Measurements from ENCODE around the gene LEO1.

Gene LEO1

GRCh38 chr15:51908316-51908715 is 63.3 kb downstream of the LEO1 start:
- no peak for FAIRE-seq

GRCh38 chr15:51907136-51907862 is 64.3 kb downstream of the LEO1 start:
- no peak for DNase-seq (ENCODE audit: insufficient read length, low spot score)
- TF ChIP-seq CTCF (IDR thresholded peaks at IDR 0.05; ENCODE audit: insufficient read depth, missing control alignments), result no peak
- FAIRE-seq, result no peak

More at GRCh38 chr15:51908316-51908715, 63.3 kb downstream of the LEO1 start:
- DNase-seq (ENCODE audit: insufficient read length, low spot score), result no peak
- TF ChIP-seq CTCF (IDR thresholded peaks at IDR 0.05; ENCODE audit: insufficient read depth, missing control alignments), result no peak

GRCh38 chr15:51904931-51905330 is 66.6 kb downstream of the LEO1 start:
- FAIRE-seq, result no peak
- no peak for TF ChIP-seq CTCF (IDR thresholded peaks at IDR 0.05; ENCODE audit: insufficient read depth, missing control alignments)
- no peak for DNase-seq (ENCODE audit: insufficient read length, low spot score)

GRCh38 chr15:51904421-51904820 is 67.2 kb downstream of the LEO1 start:
- DNase-seq (ENCODE audit: insufficient read length, low spot score), result no peak
- no peak for TF ChIP-seq CTCF (IDR thresholded peaks at IDR 0.05; ENCODE audit: insufficient read depth, missing control alignments)
- FAIRE-seq, result no peak

- TF ChIP-seq CTCF (IDR thresholded peaks at IDR 0.05; ENCODE audit: insufficient read depth, missing control alignments), result no peak
- FAIRE-seq, result no peak
- DNase-seq (ENCODE audit: insufficient read length, low spot score), result no peak
These were observed 82.1 kb downstream of the LEO1 start for GRCh38 chr15:51889486-51889885.

GRCh38 chr15:51888593-51889195 is 82.9 kb downstream of the LEO1 start:
- DNase-seq (ENCODE audit: insufficient read length, low spot score) (no peak), FAIRE-seq (peak; percentile 80)
- peak; percentile 88 for TF ChIP-seq CTCF (IDR thresholded peaks at IDR 0.05; ENCODE audit: insufficient read depth, missing control alignments)
